ENCODE measurements around the gene TBC1D9.

TBC1D9 gene

DNA sequence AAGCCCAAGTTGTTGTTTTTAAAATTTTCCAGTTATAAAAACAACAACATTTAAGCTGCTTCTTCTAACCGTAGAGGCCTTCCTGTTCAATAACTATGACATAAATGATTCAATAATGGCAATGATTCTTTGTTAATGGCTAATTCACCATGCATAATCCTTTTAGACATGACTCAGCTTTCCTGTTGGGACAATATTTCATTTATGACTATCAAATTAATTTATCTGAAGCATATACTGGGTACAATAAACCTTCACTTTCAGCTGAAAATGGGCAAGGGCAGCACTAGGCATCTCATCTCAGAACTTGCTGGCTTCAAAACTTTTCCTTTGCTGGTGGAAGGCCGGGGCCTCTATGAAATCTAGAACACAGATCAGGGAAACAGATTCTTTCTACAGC lies 38.9 kb downstream of the TBC1D9 start:
- FAIRE-seq (no peak), DNase-seq (ENCODE audit: insufficient read length, low spot score) (no peak)
- TF ChIP-seq SPI1 (IDR thresholded peaks at IDR 0.05; ENCODE audit: low read depth, low read length) (no peak), PAX5 (IDR thresholded peaks at IDR 0.05; ENCODE audit: insufficient read depth, low read length, severe bottlenecking) (no peak), POLR2A (IDR thresholded peaks at IDR 0.05; ENCODE audit: low read depth, low read length) (no peak), POU2F2 (IDR thresholded peaks at IDR 0.05; ENCODE audit: low read depth, low read length) (no peak), TAF1 (IDR thresholded peaks at IDR 0.05; ENCODE audit: low read depth, low read length) (no peak), POLR2AphosphoS5 (IDR thresholded peaks at IDR 0.05; ENCODE audit: low read depth, low read length) (no peak)

DNA sequence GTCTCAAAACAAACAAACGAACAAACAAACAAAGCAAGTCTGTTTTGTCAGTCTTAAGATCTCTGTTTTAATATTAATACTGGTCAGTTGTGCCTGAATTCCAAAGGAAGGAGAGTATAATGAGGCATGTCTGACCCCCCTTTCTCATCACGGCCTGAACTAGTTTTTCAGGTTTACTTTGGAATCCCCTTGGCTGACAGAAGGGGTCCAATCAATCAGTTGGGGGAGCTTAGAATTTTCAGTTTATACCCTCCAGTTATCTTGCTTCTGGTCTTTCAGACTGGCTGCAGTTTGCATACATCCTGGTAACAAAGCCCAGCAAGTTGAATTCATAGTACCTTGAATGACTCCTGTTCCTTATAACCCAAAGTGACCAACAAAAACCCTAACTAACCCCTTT lies 41.1 kb downstream of the TBC1D9 start:
- FAIRE-seq (no peak), DNase-seq (ENCODE audit: insufficient read length, low spot score) (no peak)
- TF ChIP-seq SPI1 (IDR thresholded peaks at IDR 0.05; ENCODE audit: low read depth, low read length) (no peak), POLR2A (IDR thresholded peaks at IDR 0.05; ENCODE audit: low read depth, low read length) (no peak), POU2F2 (IDR thresholded peaks at IDR 0.05; ENCODE audit: low read depth, low read length) (no peak), TAF1 (IDR thresholded peaks at IDR 0.05; ENCODE audit: low read depth, low read length) (no peak), PAX5 (IDR thresholded peaks at IDR 0.05; ENCODE audit: insufficient read depth, low read length, severe bottlenecking) (no peak), POLR2AphosphoS5 (IDR thresholded peaks at IDR 0.05; ENCODE audit: low read depth, low read length) (no peak)

DNA sequence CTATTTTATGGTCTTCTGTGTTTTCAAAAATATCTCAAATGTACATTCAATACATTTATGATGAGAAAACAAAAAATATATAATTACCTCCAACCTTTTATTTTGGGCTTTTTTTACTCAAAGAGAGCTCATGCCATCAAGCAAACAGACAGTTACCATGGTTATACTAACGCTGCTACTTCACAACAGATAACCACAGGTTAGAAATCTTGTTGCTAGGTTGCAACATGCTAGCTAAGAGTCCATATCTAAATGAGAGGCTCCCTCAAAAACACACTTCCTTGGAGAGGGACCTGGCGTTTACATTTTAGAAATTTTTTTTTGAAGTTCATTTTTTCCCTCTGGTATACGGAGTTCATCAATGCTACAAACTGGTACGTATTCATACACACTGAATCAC lies 44.3 kb downstream of the TBC1D9 start:
- DNase-seq (ENCODE audit: insufficient read length, low spot score) (no peak), FAIRE-seq (peak; percentile 16)
- TF ChIP-seq POLR2AphosphoS5 (IDR thresholded peaks at IDR 0.05; ENCODE audit: low read depth, low read length) (no peak), SPI1 (IDR thresholded peaks at IDR 0.05; ENCODE audit: low read depth, low read length) (no peak), POU2F2 (IDR thresholded peaks at IDR 0.05; ENCODE audit: low read depth, low read length) (no peak), POLR2A (IDR thresholded peaks at IDR 0.05; ENCODE audit: low read depth, low read length) (no peak), TAF1 (IDR thresholded peaks at IDR 0.05; ENCODE audit: low read depth, low read length) (no peak), PAX5 (IDR thresholded peaks at IDR 0.05; ENCODE audit: insufficient read depth, low read length, severe bottlenecking) (no peak)

DNA sequence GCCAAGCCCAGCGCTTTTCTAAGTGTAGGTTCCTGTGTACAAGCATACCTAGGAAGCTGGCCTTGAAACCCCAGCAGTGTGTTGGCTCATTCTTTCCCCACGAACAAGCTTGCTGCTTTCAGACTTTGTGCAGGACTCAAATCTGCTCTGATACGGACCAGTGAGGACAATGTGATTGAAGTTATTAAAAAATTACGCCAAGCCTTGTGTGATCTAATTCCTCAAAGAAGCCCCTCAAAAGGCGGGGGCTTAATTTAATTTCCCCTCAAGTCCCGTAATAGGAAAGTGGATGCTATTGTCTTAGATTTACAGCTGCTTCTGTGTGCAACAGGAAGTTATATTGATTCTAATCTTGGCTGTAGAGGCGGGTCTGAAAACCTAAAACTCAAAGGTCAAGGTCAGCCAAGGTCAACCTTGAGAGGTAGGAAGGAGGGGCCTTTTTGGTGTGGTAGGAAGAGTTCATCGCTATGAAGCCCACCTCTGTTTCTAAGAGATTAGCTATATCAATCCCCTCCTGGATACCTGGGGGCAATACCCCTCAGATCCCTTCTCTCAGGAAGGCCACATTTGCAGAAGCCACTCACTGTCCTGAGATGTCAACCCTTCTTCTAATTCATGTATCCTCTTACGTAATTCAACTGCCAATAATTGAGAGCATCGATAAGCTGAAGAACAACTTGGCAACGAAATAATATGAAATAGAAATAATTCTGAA lies 45.1 kb downstream of the TBC1D9 start:
- no peak for DNase-seq (ENCODE audit: insufficient read length, low spot score)
- TF ChIP-seq POU2F2 (IDR thresholded peaks at IDR 0.05; ENCODE audit: low read depth, low read length), result no peak
- no peak for TF ChIP-seq PAX5 (IDR thresholded peaks at IDR 0.05; ENCODE audit: insufficient read depth, low read length, severe bottlenecking)
- no peak for TF ChIP-seq TAF1 (IDR thresholded peaks at IDR 0.05; ENCODE audit: low read depth, low read length)
- no peak for TF ChIP-seq SPI1 (IDR thresholded peaks at IDR 0.05; ENCODE audit: low read depth, low read length)
- TF ChIP-seq POLR2A (IDR thresholded peaks at IDR 0.05; ENCODE audit: low read depth, low read length), result no peak
- no peak for TF ChIP-seq POLR2AphosphoS5 (IDR thresholded peaks at IDR 0.05; ENCODE audit: low read depth, low read length)
- FAIRE-seq, result peak; percentile 13

DNA sequence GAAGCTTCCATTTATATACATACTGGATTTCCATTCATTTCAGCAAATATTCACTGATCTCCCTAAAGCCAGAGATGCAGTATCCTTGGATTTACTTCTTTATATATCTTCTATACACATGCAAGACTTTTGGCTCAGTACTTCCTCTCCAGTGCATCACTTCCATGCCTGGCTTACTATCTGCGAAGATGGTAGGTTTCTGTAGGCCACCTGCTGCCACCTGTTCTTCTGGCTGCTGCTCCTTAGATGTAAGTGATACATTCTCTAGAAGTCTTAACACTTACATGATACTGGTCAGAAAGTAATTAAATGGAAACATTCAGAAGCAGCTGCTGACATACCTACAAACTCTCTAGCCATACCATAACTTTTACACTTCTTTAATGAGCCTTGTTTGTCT lies 48.9 kb downstream of the TBC1D9 start:
- DNase-seq (ENCODE audit: insufficient read length, low spot score), result no peak
- FAIRE-seq, result peak; percentile 81
- TF ChIP-seq POLR2A (IDR thresholded peaks at IDR 0.05; ENCODE audit: low read depth, low read length) (no peak), POLR2AphosphoS5 (IDR thresholded peaks at IDR 0.05; ENCODE audit: low read depth, low read length) (no peak), PAX5 (IDR thresholded peaks at IDR 0.05; ENCODE audit: insufficient read depth, low read length, severe bottlenecking) (no peak), SPI1 (IDR thresholded peaks at IDR 0.05; ENCODE audit: low read depth, low read length) (0 out of 2 replicates have a peak, but pooled peaks have one; percentile 7), TAF1 (IDR thresholded peaks at IDR 0.05; ENCODE audit: low read depth, low read length) (no peak), POU2F2 (IDR thresholded peaks at IDR 0.05; ENCODE audit: low read depth, low read length) (no peak)

DNA sequence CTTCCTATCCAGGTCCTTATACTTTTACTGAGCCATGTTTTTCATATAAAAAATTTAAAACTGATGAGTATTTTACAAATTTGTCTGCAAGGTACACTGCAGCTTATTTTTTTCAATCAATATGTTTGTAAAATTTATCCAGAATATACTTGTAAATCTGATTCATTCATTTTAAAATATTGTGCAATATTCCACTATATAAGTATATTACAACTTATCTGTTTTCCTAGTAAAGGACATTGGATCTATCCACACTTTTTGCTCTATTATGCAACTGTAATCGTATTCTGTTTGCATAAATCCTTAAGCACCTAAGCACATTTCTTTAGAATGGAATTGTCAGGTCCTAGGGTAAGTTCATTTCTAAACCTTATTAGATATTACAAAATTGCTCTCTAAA lies 49.5 kb downstream of the TBC1D9 start:
- DNase-seq (ENCODE audit: insufficient read length, low spot score), result no peak
- FAIRE-seq, result no peak
- no peak for TF ChIP-seq PAX5 (IDR thresholded peaks at IDR 0.05; ENCODE audit: insufficient read depth, low read length, severe bottlenecking)
- no peak for TF ChIP-seq POU2F2 (IDR thresholded peaks at IDR 0.05; ENCODE audit: low read depth, low read length)
- TF ChIP-seq POLR2A (IDR thresholded peaks at IDR 0.05; ENCODE audit: low read depth, low read length), result no peak
- no peak for TF ChIP-seq POLR2AphosphoS5 (IDR thresholded peaks at IDR 0.05; ENCODE audit: low read depth, low read length)
- no peak for TF ChIP-seq TAF1 (IDR thresholded peaks at IDR 0.05; ENCODE audit: low read depth, low read length)
- TF ChIP-seq SPI1 (IDR thresholded peaks at IDR 0.05; ENCODE audit: low read depth, low read length), result no peak

DNA sequence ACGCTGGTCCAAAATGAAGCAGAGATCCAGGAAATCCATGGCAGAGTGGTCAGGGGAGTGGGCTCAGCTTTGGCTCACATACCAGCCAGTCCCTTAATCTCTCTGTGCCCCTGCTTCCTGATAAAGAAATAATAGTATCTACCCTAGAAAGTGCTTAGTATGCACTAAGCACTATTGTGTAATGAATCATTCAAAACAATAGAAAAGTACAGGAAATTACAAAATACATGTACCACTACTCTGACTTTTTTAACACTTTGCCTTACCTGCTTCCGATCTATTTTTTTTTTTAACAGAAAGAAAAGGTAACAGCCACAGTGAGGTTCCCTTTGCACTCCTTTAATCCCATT lies 49.9 kb downstream of the TBC1D9 start:
- TF ChIP-seq POLR2A (IDR thresholded peaks at IDR 0.05; ENCODE audit: low read depth, low read length) (no peak), TAF1 (IDR thresholded peaks at IDR 0.05; ENCODE audit: low read depth, low read length) (no peak), POU2F2 (IDR thresholded peaks at IDR 0.05; ENCODE audit: low read depth, low read length) (no peak), POLR2AphosphoS5 (IDR thresholded peaks at IDR 0.05; ENCODE audit: low read depth, low read length) (no peak), SPI1 (IDR thresholded peaks at IDR 0.05; ENCODE audit: low read depth, low read length) (no peak), PAX5 (IDR thresholded peaks at IDR 0.05; ENCODE audit: insufficient read depth, low read length, severe bottlenecking) (no peak)
- FAIRE-seq (no peak), DNase-seq (ENCODE audit: insufficient read length, low spot score) (no peak)

DNA sequence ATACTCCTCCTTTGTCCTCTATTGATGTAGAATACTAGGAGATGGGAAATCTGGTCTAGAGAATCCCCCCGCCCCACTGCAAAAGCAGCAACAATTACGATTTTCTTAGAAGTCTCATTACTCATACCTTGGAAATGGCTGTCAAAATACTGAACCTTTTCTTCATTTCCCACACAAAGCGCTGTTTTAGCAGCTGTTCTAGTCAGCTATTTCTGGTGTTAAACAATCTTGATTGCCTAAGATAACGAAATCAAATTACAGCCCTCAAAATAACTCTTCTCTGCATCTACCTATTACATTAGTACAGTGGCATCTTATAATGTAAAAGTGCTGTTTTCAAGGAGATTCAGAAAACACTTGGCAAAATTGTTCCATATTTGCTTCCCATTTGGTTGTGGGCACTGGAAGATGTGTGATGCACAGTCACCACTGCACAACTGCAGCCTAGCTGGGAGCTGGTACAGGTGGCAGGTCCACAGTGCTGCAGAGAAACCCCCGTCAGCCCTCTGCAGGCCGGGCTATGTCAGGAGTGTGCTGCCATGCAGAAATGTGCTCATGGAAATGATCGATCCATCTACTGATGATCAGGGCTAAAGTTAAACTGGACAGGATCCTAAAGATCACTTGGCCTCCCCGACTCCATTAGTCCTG lies 50.4 kb downstream of the TBC1D9 start:
- FAIRE-seq, result peak; percentile 23

DNA sequence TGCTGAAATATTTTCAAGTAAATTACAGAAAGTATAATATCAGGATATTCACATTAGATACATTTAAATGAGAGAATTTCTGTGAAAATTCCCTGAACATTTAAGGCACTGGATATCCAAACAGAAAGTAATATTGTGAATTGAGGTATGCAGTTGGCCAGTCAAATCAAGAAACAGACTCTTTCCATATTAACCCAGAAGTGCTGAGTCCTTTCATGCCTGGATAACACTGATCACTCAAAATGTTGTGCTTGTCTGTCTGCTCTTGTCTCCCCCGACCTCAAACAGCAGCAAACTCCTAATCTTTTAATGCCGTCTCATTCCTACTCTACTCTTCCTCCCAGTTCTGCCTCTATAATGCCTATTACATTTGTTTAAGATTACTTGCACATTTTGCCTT lies 51.2 kb downstream of the TBC1D9 start:
- DNase-seq (ENCODE audit: insufficient read length, low spot score) (no peak), FAIRE-seq (peak; percentile 71)
- TF ChIP-seq POU2F2 (IDR thresholded peaks at IDR 0.05; ENCODE audit: low read depth, low read length) (no peak), POLR2A (IDR thresholded peaks at IDR 0.05; ENCODE audit: low read depth, low read length) (no peak), POLR2AphosphoS5 (IDR thresholded peaks at IDR 0.05; ENCODE audit: low read depth, low read length) (no peak), TAF1 (IDR thresholded peaks at IDR 0.05; ENCODE audit: low read depth, low read length) (no peak), SPI1 (IDR thresholded peaks at IDR 0.05; ENCODE audit: low read depth, low read length) (no peak), PAX5 (IDR thresholded peaks at IDR 0.05; ENCODE audit: insufficient read depth, low read length, severe bottlenecking) (no peak)

More for the DNA sequence above, 50.4 kb downstream of the TBC1D9 start:
- no peak for TF ChIP-seq POU2F2 (IDR thresholded peaks at IDR 0.05; ENCODE audit: low read depth, low read length)
- TF ChIP-seq TAF1 (IDR thresholded peaks at IDR 0.05; ENCODE audit: low read depth, low read length), result no peak
- TF ChIP-seq POLR2A (IDR thresholded peaks at IDR 0.05; ENCODE audit: low read depth, low read length), result no peak
- TF ChIP-seq PAX5 (IDR thresholded peaks at IDR 0.05; ENCODE audit: insufficient read depth, low read length, severe bottlenecking), result no peak
- TF ChIP-seq SPI1 (IDR thresholded peaks at IDR 0.05; ENCODE audit: low read depth, low read length), result no peak
- TF ChIP-seq POLR2AphosphoS5 (IDR thresholded peaks at IDR 0.05; ENCODE audit: low read depth, low read length), result no peak
- no peak for DNase-seq (ENCODE audit: insufficient read length, low spot score)

Measured in GM12891 (cell line).